Panc1 (cell line): ENCODE measurements around the gene ENOSF1. TPM values are rescaled to one million over a fixed set of nuclear protein-coding genes. Genes with fewer than 3 reads are reported as not detected.

Experiments
- ATAC-seq: fragments of 200-7000 bp; cut with Tn5 transposase; 2 replicates; pipeline ENCODE4 v1.9.1; 2020; ENCODE audit warnings: mild to moderate bottlenecking, moderate library complexity
- BruUV-seq: library from RNA; stranded (reverse); fragments of 400-500 nt; replicated peaks from 2 replicates; lab custom pipeline; 2021; lab: Mats Ljungman, UMichigan
- CTCF ChIA-PET: fragments of 300-600 bp; sonication (Branson Sonifier 250); formaldehyde crosslinking; loops from one replicate; lab custom pipeline; 2022; ENCODE audit warnings: antibody characterized with exemption; lab: Charles Lee
- POLR2A ChIA-PET: fragments of 300-600 bp; sonication (Branson Sonifier 250); formaldehyde crosslinking; loops from one replicate; lab custom pipeline; 2022; ENCODE audit warnings: antibody characterized with exemption; lab: Charles Lee
- DNase-seq: peaks from one replicate; pipeline ENCODE4 v3.0.0-alpha.2; 2010; ENCODE audit warnings: low read depth, low spot score
- H3K27ac ChIP-seq: 2 replicates; pipeline ENCODE4 v1.5.1; 2011; ENCODE audit warnings: mild to moderate bottlenecking, low read length, inconsistent platforms
- H3K27me3 ChIP-seq: fragments of 200-500 bp; sonication (Bioruptor generic); 2 replicates; pipeline ENCODE4 v1.6.0; 2014; ENCODE audit warnings: low read length, inconsistent platforms; ENCODE audit not compliant: control insufficient read depth, insufficient read depth
- H3K36me3 ChIP-seq: fragments of 200-500 bp; sonication (Bioruptor generic); 2 replicates; pipeline ENCODE4 v1.5.1; 2014; ENCODE audit warnings: inconsistent platforms, mild to moderate bottlenecking, low read length, moderate library complexity; ENCODE audit not compliant: control insufficient read depth, insufficient read depth
- H3K4me1 ChIP-seq: 2 replicates; pipeline ENCODE4 v1.5.1; 2011; ENCODE audit warnings: inconsistent platforms, mild to moderate bottlenecking, low read length, moderate library complexity; ENCODE audit not compliant: control insufficient read depth, insufficient read depth
- H3K4me3 ChIP-seq, 2 experiments: 2 replicates each; pipeline ENCODE4 v1.5.1; 2011 to 2012; ENCODE audit warnings: low read depth in 2 of 2, low read length in 2 of 2, mild to moderate bottlenecking in 2 of 2, inconsistent platforms in 1 of 2, moderate library complexity in 1 of 2
- H3K9me3 ChIP-seq: fragments of 200-500 bp; sonication (Bioruptor generic); 2 replicates; pipeline ENCODE4 v1.5.1; 2014; ENCODE audit warnings: low read depth, mild to moderate bottlenecking, inconsistent platforms, low read length, moderate library complexity; ENCODE audit not compliant: control insufficient read depth, insufficient read depth
- POLR2AphosphoS5 ChIP-seq: IDR thresholded peaks from 2 replicates; pipeline ENCODE4 v1.6.1; 2012; ENCODE audit warnings: mild to moderate bottlenecking, low read depth, low read length, moderate library complexity
- SIN3A ChIP-seq: IDR thresholded peaks from 2 replicates; pipeline ENCODE4 v1.6.1; 2012; ENCODE audit warnings: low read depth, mild to moderate bottlenecking, low read length, moderate library complexity, borderline replicate concordance; ENCODE audit not compliant: insufficient read depth
- TCF7L2 ChIP-seq: IDR thresholded peaks from 2 replicates; pipeline ENCODE4 v1.6.1; 2011; ENCODE audit warnings: mild to moderate bottlenecking, low read depth, low read length, inconsistent platforms
- in situ Hi-C: cut with HindIII; loops from 2 replicates; pipeline ENCODE4 v1.10.0; 2016; ENCODE audit warnings: low sequenced_read_pairs, low pct_unique_long_range_greater_than_20kb
- intact Hi-C: fragments of 100-400 bp; cut with micrococcal nuclease; formaldehyde crosslinking; loops from one replicate; pipeline ENCODE4 v1.10.0; 2022; ENCODE audit not compliant: unreplicated experiment
- total RNA-seq: library from RNA; stranded (reverse); gene quantifications from one replicate; pipeline ENCODE4 v1.2.1, GENCODE V29; 2021; ENCODE audit not compliant: unreplicated experiment
- TF ChIP-seq, protein P1 (sequence below): fragments of 450-650 bp; IDR thresholded peaks from 2 replicates; pipeline ENCODE4 v1.5.1; 2017; ENCODE audit warnings: mild to moderate bottlenecking
- TF ChIP-seq, protein P2 (sequence below), 2 experiments: IDR thresholded peaks; 2 replicates each; pipeline ENCODE4 v1.6.1; 2011 to 2012; ENCODE audit warnings: low read depth in 2 of 2, control low read depth in 1 of 2, low read length in 1 of 2, mild to moderate bottlenecking in 1 of 2, moderate library complexity in 1 of 2; ENCODE audit not compliant: insufficient read depth in 1 of 2

The ENOSF1 gene
- total RNA-seq, 1 experiment from 2014 or later: 53.7 TPM

- Histone ChIP-seq H3K9me3 (no peaks in the 10 kb centered on the region), H3K36me3 (peaks cover 4% of the 10 kb centered on the region), H3K4me3 (no peak overlapping the region), H3K27me3 (no peaks in the 10 kb centered on the region), H3K4me1 (peaks cover 16% of the 10 kb centered on the region), H3K27ac (no peak overlapping the region)
- ATAC-seq: no peak
- no TSS peak for BruUV-seq
- TF ChIP-seq, protein P1, sequence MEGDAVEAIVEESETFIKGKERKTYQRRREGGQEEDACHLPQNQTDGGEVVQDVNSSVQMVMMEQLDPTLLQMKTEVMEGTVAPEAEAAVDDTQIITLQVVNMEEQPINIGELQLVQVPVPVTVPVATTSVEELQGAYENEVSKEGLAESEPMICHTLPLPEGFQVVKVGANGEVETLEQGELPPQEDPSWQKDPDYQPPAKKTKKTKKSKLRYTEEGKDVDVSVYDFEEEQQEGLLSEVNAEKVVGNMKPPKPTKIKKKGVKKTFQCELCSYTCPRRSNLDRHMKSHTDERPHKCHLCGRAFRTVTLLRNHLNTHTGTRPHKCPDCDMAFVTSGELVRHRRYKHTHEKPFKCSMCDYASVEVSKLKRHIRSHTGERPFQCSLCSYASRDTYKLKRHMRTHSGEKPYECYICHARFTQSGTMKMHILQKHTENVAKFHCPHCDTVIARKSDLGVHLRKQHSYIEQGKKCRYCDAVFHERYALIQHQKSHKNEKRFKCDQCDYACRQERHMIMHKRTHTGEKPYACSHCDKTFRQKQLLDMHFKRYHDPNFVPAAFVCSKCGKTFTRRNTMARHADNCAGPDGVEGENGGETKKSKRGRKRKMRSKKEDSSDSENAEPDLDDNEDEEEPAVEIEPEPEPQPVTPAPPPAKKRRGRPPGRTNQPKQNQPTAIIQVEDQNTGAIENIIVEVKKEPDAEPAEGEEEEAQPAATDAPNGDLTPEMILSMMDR: no peak
- no peak for TF ChIP-seq SIN3A
- TF ChIP-seq, protein P2, sequence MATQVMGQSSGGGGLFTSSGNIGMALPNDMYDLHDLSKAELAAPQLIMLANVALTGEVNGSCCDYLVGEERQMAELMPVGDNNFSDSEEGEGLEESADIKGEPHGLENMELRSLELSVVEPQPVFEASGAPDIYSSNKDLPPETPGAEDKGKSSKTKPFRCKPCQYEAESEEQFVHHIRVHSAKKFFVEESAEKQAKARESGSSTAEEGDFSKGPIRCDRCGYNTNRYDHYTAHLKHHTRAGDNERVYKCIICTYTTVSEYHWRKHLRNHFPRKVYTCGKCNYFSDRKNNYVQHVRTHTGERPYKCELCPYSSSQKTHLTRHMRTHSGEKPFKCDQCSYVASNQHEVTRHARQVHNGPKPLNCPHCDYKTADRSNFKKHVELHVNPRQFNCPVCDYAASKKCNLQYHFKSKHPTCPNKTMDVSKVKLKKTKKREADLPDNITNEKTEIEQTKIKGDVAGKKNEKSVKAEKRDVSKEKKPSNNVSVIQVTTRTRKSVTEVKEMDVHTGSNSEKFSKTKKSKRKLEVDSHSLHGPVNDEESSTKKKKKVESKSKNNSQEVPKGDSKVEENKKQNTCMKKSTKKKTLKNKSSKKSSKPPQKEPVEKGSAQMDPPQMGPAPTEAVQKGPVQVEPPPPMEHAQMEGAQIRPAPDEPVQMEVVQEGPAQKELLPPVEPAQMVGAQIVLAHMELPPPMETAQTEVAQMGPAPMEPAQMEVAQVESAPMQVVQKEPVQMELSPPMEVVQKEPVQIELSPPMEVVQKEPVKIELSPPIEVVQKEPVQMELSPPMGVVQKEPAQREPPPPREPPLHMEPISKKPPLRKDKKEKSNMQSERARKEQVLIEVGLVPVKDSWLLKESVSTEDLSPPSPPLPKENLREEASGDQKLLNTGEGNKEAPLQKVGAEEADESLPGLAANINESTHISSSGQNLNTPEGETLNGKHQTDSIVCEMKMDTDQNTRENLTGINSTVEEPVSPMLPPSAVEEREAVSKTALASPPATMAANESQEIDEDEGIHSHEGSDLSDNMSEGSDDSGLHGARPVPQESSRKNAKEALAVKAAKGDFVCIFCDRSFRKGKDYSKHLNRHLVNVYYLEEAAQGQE (IDR thresholded peaks at IDR 0.05; ENCODE audit: insufficient read depth in 1 of 2, low read depth in 2 of 2, low read length in 1 of 2): no peak
- TF ChIP-seq TCF7L2: no peak
- TF ChIP-seq POLR2AphosphoS5: no peak
- DNase-seq: no peak
- CTCF ChIA-PET: no interaction called here
- intact Hi-C loops: no loop called here
- in situ Hi-C loops: no loop called here
- POLR2A ChIA-PET: interaction anchor here (0.6 kb wide), 1 partner anchor 107 kb away, joined by 3 read pairs; no protein-coding TSS in a partner anchor
Observed at GRCh38 chr18:706405-706804, 6.0 kb downstream of the ENOSF1 start.

GRCh38 chr18:703213-703967, 9.0 kb downstream of the ENOSF1 start:
- no peaks in the 10 kb centered on the region for H3K9me3 ChIP-seq
- ATAC-seq (peak; percentile 75), DNase-seq (peak; percentile 32)
- TF ChIP-seq POLR2AphosphoS5: no peak
- TF ChIP-seq, protein P2 (IDR thresholded peaks at IDR 0.05; ENCODE audit: insufficient read depth in 1 of 2, low read depth in 2 of 2, low read length in 1 of 2): no peak
- no peak overlapping the region for H3K27ac ChIP-seq
- intact Hi-C loops (no loop called here), in situ Hi-C loops (no loop called here)
- peaks cover 4% of the 10 kb centered on the region; the same call in 1 of the 2 replicates for H3K36me3 ChIP-seq
- peaks cover 10% of the 10 kb centered on the region; the same call in 1 of the 2 replicates for H3K4me1 ChIP-seq
- H3K27me3 ChIP-seq: no peaks in the 10 kb centered on the region
- ChIA-PET CTCF (no interaction called here), POLR2A (no interaction called here)
- no TSS peak for BruUV-seq
- no peak overlapping the region for H3K4me3 ChIP-seq
